PC-9 (cell line): ENCODE data around the gene PCNT.

Experiments
- EZH2 ChIP-seq: fragments of 200-600 bp; sonication (generic); IDR thresholded peaks from 2 replicates; pipeline ENCODE4 v1.8.0; 2017; ENCODE audit warnings: antibody characterized with exemption, low read depth
- TF ChIP-seq, protein P1 (sequence below): fragments of 200-600 bp; sonication (generic); conservative IDR thresholded peaks from 2 replicates; pipeline ENCODE4 v1.6.1; 2017; ENCODE audit warnings: mixed run types, antibody characterized with exemption, mild to moderate bottlenecking, moderate library complexity

GRCh38 chr21:46354046-46354445 lies 30.1 kb downstream of the PCNT start:
- TF ChIP-seq, protein P1, sequence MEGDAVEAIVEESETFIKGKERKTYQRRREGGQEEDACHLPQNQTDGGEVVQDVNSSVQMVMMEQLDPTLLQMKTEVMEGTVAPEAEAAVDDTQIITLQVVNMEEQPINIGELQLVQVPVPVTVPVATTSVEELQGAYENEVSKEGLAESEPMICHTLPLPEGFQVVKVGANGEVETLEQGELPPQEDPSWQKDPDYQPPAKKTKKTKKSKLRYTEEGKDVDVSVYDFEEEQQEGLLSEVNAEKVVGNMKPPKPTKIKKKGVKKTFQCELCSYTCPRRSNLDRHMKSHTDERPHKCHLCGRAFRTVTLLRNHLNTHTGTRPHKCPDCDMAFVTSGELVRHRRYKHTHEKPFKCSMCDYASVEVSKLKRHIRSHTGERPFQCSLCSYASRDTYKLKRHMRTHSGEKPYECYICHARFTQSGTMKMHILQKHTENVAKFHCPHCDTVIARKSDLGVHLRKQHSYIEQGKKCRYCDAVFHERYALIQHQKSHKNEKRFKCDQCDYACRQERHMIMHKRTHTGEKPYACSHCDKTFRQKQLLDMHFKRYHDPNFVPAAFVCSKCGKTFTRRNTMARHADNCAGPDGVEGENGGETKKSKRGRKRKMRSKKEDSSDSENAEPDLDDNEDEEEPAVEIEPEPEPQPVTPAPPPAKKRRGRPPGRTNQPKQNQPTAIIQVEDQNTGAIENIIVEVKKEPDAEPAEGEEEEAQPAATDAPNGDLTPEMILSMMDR, result no peak
- TF ChIP-seq EZH2, result no peak
